PFSK-1 (cell line): ENCODE results near the gene ABCC9.

Experiments
- FOXP2 ChIP-seq: optimal IDR thresholded peaks from 2 replicates; pipeline ENCODE3; 2011; ENCODE audit warnings: borderline replicate concordance, control low read depth, inconsistent platforms; ENCODE audit not compliant: insufficient read depth; ENCODE audit errors: extremely low read length, extremely low read depth
- POLR2AphosphoS5 ChIP-seq: IDR thresholded peaks from 2 replicates; pipeline ENCODE4 v1.6.1; 2012; ENCODE audit warnings: low read depth, mild to moderate bottlenecking, control low read depth, low read length, moderate library complexity
- REST ChIP-seq, 2 experiments: IDR thresholded peaks; 2 replicates each; pipeline versions ENCODE4 v1.6.1 to v1.8.0; 2011 to 2012; ENCODE audit warnings: low read depth in 2 of 2, low read length in 2 of 2, control low read depth in 1 of 2, inconsistent platforms in 1 of 2, mild to moderate bottlenecking in 1 of 2, moderate library complexity in 1 of 2; ENCODE audit not compliant: insufficient read depth in 1 of 2
- SIN3A ChIP-seq: IDR thresholded peaks from 2 replicates; pipeline ENCODE4 v1.6.1; 2012; ENCODE audit warnings: mild to moderate bottlenecking, low read length, moderate library complexity, borderline replicate concordance; ENCODE audit not compliant: insufficient read depth
- TAF1 ChIP-seq: IDR thresholded peaks from 2 replicates; pipeline ENCODE4 v1.6.1; 2012; ENCODE audit warnings: low read length, control low read depth, borderline replicate concordance; ENCODE audit not compliant: insufficient read depth

Gene ABCC9

DNA sequence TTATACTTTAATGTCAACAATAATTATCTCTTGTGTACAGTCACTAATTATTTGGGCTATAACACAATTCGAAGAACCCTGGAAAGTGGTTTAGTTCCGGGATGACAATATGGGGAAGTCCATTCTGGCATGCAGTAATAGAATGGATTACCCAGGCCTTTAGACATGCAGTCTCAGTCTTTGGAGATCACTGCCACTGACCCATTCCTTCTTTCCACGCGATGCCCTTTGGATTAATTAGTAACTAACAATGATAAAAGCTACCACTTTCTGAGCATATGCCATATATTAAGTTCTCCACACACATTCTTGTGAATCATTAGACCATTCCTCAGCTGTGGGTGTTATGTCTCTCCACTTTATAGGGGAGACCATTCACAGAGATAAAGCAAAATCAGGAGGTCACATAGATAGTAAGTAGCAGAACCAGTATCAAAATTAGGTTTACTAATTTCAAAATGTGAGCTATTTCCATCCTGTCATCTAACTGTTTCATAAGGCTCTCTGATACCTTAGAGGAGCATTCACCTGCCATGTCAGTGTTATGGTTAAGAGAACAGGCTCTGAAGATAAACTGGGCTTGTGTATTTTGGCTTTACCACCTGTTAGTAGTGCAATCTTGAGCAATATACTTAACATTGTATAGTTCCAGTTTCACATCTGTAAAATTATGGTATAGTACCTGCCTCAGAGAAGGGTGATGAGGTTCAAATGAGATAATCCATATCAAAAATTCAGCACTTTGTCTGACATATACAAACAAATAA is 139.5 kb downstream of the ABCC9 start:
- TF ChIP-seq REST (IDR thresholded peaks at IDR 0.05; ENCODE audit: insufficient read depth in 1 of 2, low read depth in 2 of 2, low read length in 2 of 2) (no peak), POLR2AphosphoS5 (no peak), TAF1 (no peak), FOXP2 (no peak), SIN3A (no peak)

- TF ChIP-seq FOXP2 (no peak), REST (IDR thresholded peaks at IDR 0.05; ENCODE audit: insufficient read depth in 1 of 2, low read depth in 2 of 2, low read length in 2 of 2) (no peak), TAF1 (no peak), POLR2AphosphoS5 (no peak), SIN3A (no peak)
These were observed 141.2 kb downstream of the ABCC9 start for GRCh38 chr12:21800011-21800410.

GRCh38 chr12:21797539-21797938 is 143.7 kb downstream of the ABCC9 start:
- no peak for TF ChIP-seq TAF1
- no peak for TF ChIP-seq FOXP2
- no peak for TF ChIP-seq POLR2AphosphoS5
- no peak for TF ChIP-seq REST (IDR thresholded peaks at IDR 0.05; ENCODE audit: insufficient read depth in 1 of 2, low read depth in 2 of 2, low read length in 2 of 2)
- TF ChIP-seq SIN3A: no peak

- no peak for TF ChIP-seq TAF1
- TF ChIP-seq REST (IDR thresholded peaks at IDR 0.05; ENCODE audit: insufficient read depth in 1 of 2, low read depth in 2 of 2, low read length in 2 of 2): no peak
- no peak for TF ChIP-seq FOXP2
- no peak for TF ChIP-seq POLR2AphosphoS5
- no peak for TF ChIP-seq SIN3A
These were observed 145.4 kb downstream of the ABCC9 start for GRCh38 chr12:21795648-21796328.
